ENCODE measurements around the gene NKX2-1. TPM values are rescaled to one million over a fixed set of nuclear protein-coding genes. Genes with fewer than 3 reads are reported as not detected.
"Not testable (repeated sequence)": the region's sequence is repeated elsewhere in the genome, so short reads cannot be mapped to it uniquely, and the experiment has no call there.

NKX2-1 gene
- total RNA-seq, 1 experiment from 2014 or later = not detected

DNA sequence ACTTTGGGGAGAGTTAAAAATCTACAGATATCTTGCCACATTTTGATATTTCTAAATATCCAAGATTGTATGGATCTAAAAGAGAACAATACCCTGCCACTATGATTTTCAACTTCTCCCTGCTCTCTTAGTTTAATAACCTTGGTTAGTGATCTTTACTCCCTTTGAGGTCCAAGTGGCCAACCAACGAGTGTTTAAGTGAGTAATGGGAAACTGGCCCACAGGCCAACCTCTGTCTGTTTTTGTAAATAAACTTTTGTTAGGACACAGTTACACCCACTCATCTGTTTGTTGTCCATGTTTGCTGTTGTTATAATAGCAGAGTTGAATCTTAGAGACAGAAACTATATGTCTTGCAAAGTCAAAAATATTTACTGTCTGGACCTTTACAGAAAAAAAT is 30.9 kb upstream of the NKX2-1 start:
- Mint-ChIP-seq H3K27me3 (ENCODE audit: low read depth) (peaks cover 12% of the 10 kb centered on the region), H3K9me3 (no peaks in the 10 kb centered on the region), H3K4me3 (no peak overlapping the region), H3K27ac (no peak overlapping the region), H3K36me3 (ENCODE audit: insufficient read depth in 1 of 3, low read depth in 3 of 3) (no peaks in the 10 kb centered on the region), H3K4me1 (peaks cover 0 to 5% of the 10 kb centered on the region in 2 experiments; a peak in 1 of 4 replicates)
- Histone ChIP-seq H3K79me2 (ENCODE audit: insufficient read depth, low read length) (no peaks in the 10 kb centered on the region), H3K9ac (ENCODE audit: extremely low read depth, insufficient read length, low read length) (no peak overlapping the region), H2BK20ac (ENCODE audit: low read depth, low read length, poor library complexity, severe bottlenecking) (no peak overlapping the region), H3K56ac (ENCODE audit: insufficient read length, low read depth, low read length) (no peak overlapping the region), H2BK5ac (ENCODE audit: insufficient read length, low read length) (no peak overlapping the region), H2AK5ac (ENCODE audit: insufficient read length, low read length) (no peak overlapping the region), H3K27ac (ENCODE audit: insufficient read length, low read depth, low read length) (no peak overlapping the region), H2BK120ac (ENCODE audit: low read depth, low read length, poor library complexity, severe bottlenecking) (no peak overlapping the region), H3K9me3 (ENCODE audit: control insufficient read depth, low read depth, low read length) (no peaks in the 10 kb centered on the region), H2BK15ac (ENCODE audit: low read depth, low read length) (no peak overlapping the region), H3K27me3 (ENCODE audit: insufficient read depth, low read length) (no peaks in the 10 kb centered on the region), H2AFZ (ENCODE audit: low read length) (no peak overlapping the region), H3K18ac (ENCODE audit: insufficient read length, low read depth, low read length) (no peak overlapping the region), H3T11ph (ENCODE audit: low read length) (no peak overlapping the region), H3K79me1 (ENCODE audit: insufficient read depth, low read depth, low read length, poor library complexity, severe bottlenecking) (no peaks in the 10 kb centered on the region), H3K14ac (ENCODE audit: insufficient read depth, low read length) (no peak overlapping the region), H4K20me1 (ENCODE audit: control insufficient read depth, insufficient read depth, insufficient read length) (no peaks in the 10 kb centered on the region), H3K23me2 (ENCODE audit: insufficient read length, low read depth, low read length, poor library complexity, severe bottlenecking) (no peaks in the 10 kb centered on the region), H3K4me1 (ENCODE audit: insufficient read depth, low read length) (peaks cover 5% of the 10 kb centered on the region; the same call in 1 of the 2 replicates), H3K4ac (ENCODE audit: low read depth, low read length) (no peak overlapping the region), H3K4me2 (ENCODE audit: insufficient read depth, insufficient read length, low read length) (no peak overlapping the region), H4K91ac (ENCODE audit: insufficient read length, low read depth, low read length) (no peak overlapping the region), H3K23ac (ENCODE audit: insufficient read length, low read depth, low read length) (no peak overlapping the region), H2BK12ac (ENCODE audit: insufficient read length, low read depth, low read length) (no peak overlapping the region), H4K5ac (ENCODE audit: insufficient read length, low read depth, low read length) (no peak overlapping the region), H4K8ac (replicated peaks; ENCODE audit: insufficient read length, low read depth, low read length) (no peak overlapping the region)
- no CpG with 5 or more reads among the region's 1 CpG for WGBS (ENCODE audit: extremely low coverage, insufficient read length, low lambda C conversion rate)
- TF ChIP-seq, protein P1, sequence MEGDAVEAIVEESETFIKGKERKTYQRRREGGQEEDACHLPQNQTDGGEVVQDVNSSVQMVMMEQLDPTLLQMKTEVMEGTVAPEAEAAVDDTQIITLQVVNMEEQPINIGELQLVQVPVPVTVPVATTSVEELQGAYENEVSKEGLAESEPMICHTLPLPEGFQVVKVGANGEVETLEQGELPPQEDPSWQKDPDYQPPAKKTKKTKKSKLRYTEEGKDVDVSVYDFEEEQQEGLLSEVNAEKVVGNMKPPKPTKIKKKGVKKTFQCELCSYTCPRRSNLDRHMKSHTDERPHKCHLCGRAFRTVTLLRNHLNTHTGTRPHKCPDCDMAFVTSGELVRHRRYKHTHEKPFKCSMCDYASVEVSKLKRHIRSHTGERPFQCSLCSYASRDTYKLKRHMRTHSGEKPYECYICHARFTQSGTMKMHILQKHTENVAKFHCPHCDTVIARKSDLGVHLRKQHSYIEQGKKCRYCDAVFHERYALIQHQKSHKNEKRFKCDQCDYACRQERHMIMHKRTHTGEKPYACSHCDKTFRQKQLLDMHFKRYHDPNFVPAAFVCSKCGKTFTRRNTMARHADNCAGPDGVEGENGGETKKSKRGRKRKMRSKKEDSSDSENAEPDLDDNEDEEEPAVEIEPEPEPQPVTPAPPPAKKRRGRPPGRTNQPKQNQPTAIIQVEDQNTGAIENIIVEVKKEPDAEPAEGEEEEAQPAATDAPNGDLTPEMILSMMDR (conservative IDR thresholded peaks at IDR 0.05) = no peak
- DNase-seq = no peak

DNA sequence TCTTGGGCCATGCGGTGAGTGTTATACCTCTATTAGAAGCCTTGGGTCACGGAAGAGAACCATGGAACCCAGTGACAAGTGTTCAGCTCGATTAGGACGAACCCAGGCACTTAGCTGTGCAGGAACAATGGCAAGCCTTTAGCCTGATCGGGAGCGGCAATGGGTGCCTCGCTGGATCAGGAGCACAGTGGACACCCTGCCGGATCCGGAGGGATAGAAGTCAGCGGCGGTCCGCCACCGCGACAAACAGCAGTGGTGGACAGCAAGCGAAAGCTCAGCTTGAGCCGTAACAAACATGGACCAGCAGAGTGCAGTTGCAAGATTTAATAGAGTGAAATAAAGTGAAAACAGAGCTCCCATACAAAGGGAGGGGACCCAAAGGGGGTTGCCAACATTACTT is 24.2 kb upstream of the NKX2-1 start:
- not testable (repeated sequence) for H3K36me3 Mint-ChIP-seq (ENCODE audit: insufficient read depth in 1 of 3, low read depth in 3 of 3); H3K9ac ChIP-seq (ENCODE audit: extremely low read depth, insufficient read length, low read length); H3K18ac ChIP-seq (ENCODE audit: insufficient read length, low read depth, low read length); H2AFZ ChIP-seq (ENCODE audit: low read length); H3K14ac ChIP-seq (ENCODE audit: insufficient read depth, low read length); H3K9me3 Mint-ChIP-seq; H4K91ac ChIP-seq (ENCODE audit: insufficient read length, low read depth, low read length); H4K20me1 ChIP-seq (ENCODE audit: control insufficient read depth, insufficient read depth, insufficient read length); H2AK5ac ChIP-seq (ENCODE audit: insufficient read length, low read length); H3T11ph ChIP-seq (ENCODE audit: low read length); H3K27me3 ChIP-seq (ENCODE audit: insufficient read depth, low read length); H3K4me1 ChIP-seq (ENCODE audit: insufficient read depth, low read length); H2BK20ac ChIP-seq (ENCODE audit: low read depth, low read length, poor library complexity, severe bottlenecking); H3K79me1 ChIP-seq (ENCODE audit: insufficient read depth, low read depth, low read length, poor library complexity, severe bottlenecking); H3K23me2 ChIP-seq (ENCODE audit: insufficient read length, low read depth, low read length, poor library complexity, severe bottlenecking); H3K9me3 ChIP-seq (ENCODE audit: control insufficient read depth, low read depth, low read length); DNase-seq; H3K79me2 ChIP-seq (ENCODE audit: insufficient read depth, low read length); H2BK12ac ChIP-seq (ENCODE audit: insufficient read length, low read depth, low read length); H3K27ac Mint-ChIP-seq; H2BK5ac ChIP-seq (ENCODE audit: insufficient read length, low read length); H3K4ac ChIP-seq (ENCODE audit: low read depth, low read length); H2BK15ac ChIP-seq (ENCODE audit: low read depth, low read length); H2BK120ac ChIP-seq (ENCODE audit: low read depth, low read length, poor library complexity, severe bottlenecking); H3K4me1 Mint-ChIP-seq; H3K23ac ChIP-seq (ENCODE audit: insufficient read length, low read depth, low read length); H3K27ac ChIP-seq (ENCODE audit: insufficient read length, low read depth, low read length); H3K4me2 ChIP-seq (ENCODE audit: insufficient read depth, insufficient read length, low read length); H4K8ac ChIP-seq (replicated peaks; ENCODE audit: insufficient read length, low read depth, low read length); H4K5ac ChIP-seq (ENCODE audit: insufficient read length, low read depth, low read length); H3K4me3 Mint-ChIP-seq; H3K56ac ChIP-seq (ENCODE audit: insufficient read length, low read depth, low read length)
- peaks cover 49% of the 10 kb centered on the region for H3K27me3 Mint-ChIP-seq (ENCODE audit: low read depth)
- no CpG with 5 or more reads among the region's 16 CpGs for WGBS (ENCODE audit: extremely low coverage, insufficient read length, low lambda C conversion rate)
